HCT116 (cell line): ENCODE results near the gene FGFR1OP2. TPM values are rescaled to one million over a fixed set of nuclear protein-coding genes. Genes with fewer than 3 reads are reported as not detected.

Experiments
- ATAC-seq: fragments of 200-7000 bp; cut with Tn5 transposase; 2 replicates; pipeline ENCODE4 v1.9.1; 2020; ENCODE audit warnings: mild to moderate bottlenecking, moderate library complexity
- BruUV-seq: library from RNA; stranded (reverse); fragments of 400-500 nt; replicated peaks from 2 replicates; lab custom pipeline; 2021; lab: Mats Ljungman, UMichigan
- CTCF ChIA-PET: fragments of 300-600 bp; sonication (Branson Sonifier 250); formaldehyde crosslinking; loops from one replicate; lab custom pipeline; 2021; ENCODE audit warnings: antibody characterized with exemption; lab: Charles Lee
- POLR2A ChIA-PET: fragments of 300-600, 350-600 bp; sonication (Branson Sonifier 250); formaldehyde crosslinking; loops from one replicate; lab custom pipeline; 2021; ENCODE audit warnings: antibody characterized with exemption; lab: Charles Lee
- RAD21 ChIA-PET, 2 experiments: fragments of 300-600 bp; sonication (Branson Sonifier 250); formaldehyde crosslinking; loops; one replicate each; lab custom pipeline; 2023; ENCODE audit warnings: low total read pairs in 2 of 2; ENCODE audit not compliant: uncharacterized antibody in 2 of 2, unreplicated experiment in 2 of 2, low non-redundant PET in 1 of 2; lab: Charles Lee
- DNase-seq: peaks from one replicate; pipeline ENCODE4 v3.0.0-alpha.2; 2010; ENCODE audit warnings: low read depth, low spot score
- H2AFZ ChIP-seq: fragments of 200-600 bp; shearing (Covaris generic), sonication (generic); 2 replicates; pipeline ENCODE4 v1.6.1; 2017; ENCODE audit warnings: low read depth, mixed run types, mixed read lengths, antibody characterized with exemption, low read length; ENCODE audit not compliant: poor library complexity, severe bottlenecking
- H3K27ac ChIP-seq: 2 replicates; pipeline ENCODE4 v1.5.1; 2012; ENCODE audit warnings: low read depth, low read length
- H3K27me3 ChIP-seq: fragments of 200-600 bp; sonication (generic); 2 replicates; pipeline ENCODE4 v1.6.1; 2016; ENCODE audit warnings: mixed run types, low read length, mixed read lengths; ENCODE audit not compliant: insufficient read depth
- H3K36me3 ChIP-seq, 2 experiments: fragments of 200-500 bp in 1 of 2; fragments of 200-600 bp in 1 of 2; sonication (Bioruptor generic) in 1 of 2; sonication (generic) in 1 of 2; 2 replicates each; pipeline versions ENCODE4 v1.5.1 to v1.6.1; 2014 to 2016; ENCODE audit warnings: low read length in 2 of 2, inconsistent platforms in 1 of 2, mixed read lengths in 1 of 2, mixed run types in 1 of 2; ENCODE audit not compliant: insufficient read depth in 2 of 2, control insufficient read depth in 1 of 2
- H3K4me1 ChIP-seq, 2 experiments: fragments of 200-600 bp in 1 of 2; sonication (generic) in 1 of 2; 2 replicates each; pipeline versions ENCODE4 v1.5.1 to v1.6.1; 2012 to 2017; ENCODE audit warnings: low read length in 2 of 2, inconsistent platforms in 1 of 2, mild to moderate bottlenecking in 1 of 2, mixed read lengths in 1 of 2, mixed run types in 1 of 2, moderate library complexity in 1 of 2; ENCODE audit not compliant: insufficient read depth in 2 of 2, control insufficient read depth in 1 of 2
- H3K4me2 ChIP-seq: fragments of 200-600 bp; sonication (generic); 2 replicates; pipeline ENCODE4 v1.6.1; 2017; ENCODE audit warnings: mixed run types, low read length, mixed read lengths
- H3K4me3 ChIP-seq, 2 experiments: fragments of 200-600 bp in 1 of 2; sonication (generic) in 1 of 2; replicated peaks in 1 of 2; 2 replicates each; pipeline ENCODE4 v1.5.1; 2011 to 2016; ENCODE audit warnings: low read length in 2 of 2, control low read depth in 1 of 2, low read depth in 1 of 2, mild to moderate bottlenecking in 1 of 2, mixed read lengths in 1 of 2, mixed run types in 1 of 2
- H3K79me2 ChIP-seq: fragments of 200-600 bp; sonication (generic); 2 replicates; pipeline ENCODE4 v1.6.1; 2017; ENCODE audit warnings: mild to moderate bottlenecking, mixed run types, low read length, moderate library complexity, mixed read lengths; ENCODE audit not compliant: insufficient read depth
- H3K9ac ChIP-seq: fragments of 200-600 bp; sonication (generic); 2 replicates; pipeline ENCODE4 v1.6.1; 2016; ENCODE audit warnings: low read length, mixed read lengths
- H3K9me2 ChIP-seq: fragments of 200-600 bp; sonication (generic), shearing (Covaris generic); 2 replicates; pipeline ENCODE4 v1.6.1; 2017; ENCODE audit warnings: mixed run types, mild to moderate bottlenecking, moderate library complexity; ENCODE audit not compliant: insufficient read depth
- H3K9me3 ChIP-seq, 2 experiments: fragments of 200-500 bp in 1 of 2; fragments of 200-600 bp in 1 of 2; sonication (Bioruptor generic) in 1 of 2; sonication (generic) in 1 of 2; 2 replicates each; pipeline ENCODE4 v1.6.1; 2014 to 2017; ENCODE audit warnings: low read length in 2 of 2, mixed read lengths in 2 of 2, inconsistent platforms in 1 of 2, low read depth in 1 of 2, mild to moderate bottlenecking in 1 of 2, mixed run types in 1 of 2, moderate library complexity in 1 of 2; ENCODE audit not compliant: control insufficient read depth in 1 of 2, insufficient read depth in 1 of 2
- H4K20me1 ChIP-seq: fragments of 200-600 bp; sonication (generic), shearing (Covaris generic); 2 replicates; pipeline ENCODE4 v1.6.1; 2017; ENCODE audit warnings: mixed run types, mild to moderate bottlenecking, moderate library complexity; ENCODE audit not compliant: insufficient read depth
- CBX3 ChIP-seq: IDR thresholded peaks from 2 replicates; pipeline ENCODE4 v1.6.1; 2012; ENCODE audit warnings: low read depth
- ELF1 ChIP-seq: IDR thresholded peaks from 2 replicates; pipeline ENCODE4 v1.6.1; 2012; ENCODE audit warnings: low read depth, borderline replicate concordance
- EZH2phosphoT487 ChIP-seq: fragments of 200-600 bp; IDR thresholded peaks from 2 replicates; pipeline ENCODE4 v1.6.1; 2018; ENCODE audit warnings: antibody characterized with exemption, borderline replicate concordance
- FOSL1 ChIP-seq: IDR thresholded peaks from 2 replicates; pipeline ENCODE4 v1.6.1; 2012; ENCODE audit warnings: low read depth
- MAX ChIP-seq: IDR thresholded peaks from 2 replicates; pipeline ENCODE4 v1.6.1; 2012
- POLR2A ChIP-seq: IDR thresholded peaks from 2 replicates; pipeline ENCODE4 v1.7.0; 2011; ENCODE audit warnings: borderline replicate concordance; ENCODE audit not compliant: insufficient read depth, insufficient read length; ENCODE audit errors: extremely low read depth
- POLR2AphosphoS5 ChIP-seq: IDR thresholded peaks from 2 replicates; pipeline ENCODE4 v1.6.1; 2011; ENCODE audit warnings: mild to moderate bottlenecking, low read depth, low read length, moderate library complexity
- RAD21 ChIP-seq: IDR thresholded peaks from 2 replicates; pipeline ENCODE4 v1.6.1; 2012; ENCODE audit warnings: low read depth, mild to moderate bottlenecking
- SIN3A ChIP-seq: IDR thresholded peaks from 2 replicates; pipeline ENCODE4 v1.6.1; 2012; ENCODE audit warnings: low read depth
- SP1 ChIP-seq: IDR thresholded peaks from 2 replicates; pipeline ENCODE4 v1.6.1; 2012; ENCODE audit warnings: low read depth
- YY1 ChIP-seq: IDR thresholded peaks from 2 replicates; pipeline ENCODE4 v1.6.1; 2011; ENCODE audit warnings: low read length, low read depth, moderate library complexity, mild to moderate bottlenecking; ENCODE audit not compliant: insufficient replicate concordance; ENCODE audit errors: extremely low read depth
- ZBTB33 ChIP-seq: IDR thresholded peaks from 2 replicates; pipeline ENCODE4 v1.6.1; 2011; ENCODE audit warnings: mild to moderate bottlenecking, low read length, moderate library complexity; ENCODE audit not compliant: insufficient replicate concordance; ENCODE audit errors: extremely low read depth
- ZNF274 ChIP-seq: fragments of 200-500 bp; sonication (Bioruptor generic); IDR thresholded peaks from 2 replicates; pipeline ENCODE4 v1.6.1; 2014; ENCODE audit warnings: mild to moderate bottlenecking, low read depth, low read length, inconsistent platforms
- intact Hi-C: fragments of 100-400 bp; cut with micrococcal nuclease; formaldehyde crosslinking; loops from 2 replicates; pipeline ENCODE4 v1.10.0; 2022
- total RNA-seq: library from RNA; stranded (reverse); gene quantifications from one replicate; pipeline ENCODE4 v1.2.1, GENCODE V29; 2021; ENCODE audit not compliant: unreplicated experiment

The FGFR1OP2 gene
- total RNA-seq, 1 experiment from 2014 or later = 29.6 TPM

GRCh38 chr12:26939192-26939832 lies 1.0 kb downstream of the FGFR1OP2 start:
- peaks cover 3 to 26% of the 10 kb centered on the region in 2 experiments for H3K4me1 ChIP-seq
- H4K20me1 ChIP-seq = peaks cover 11% of the 10 kb centered on the region; the same call in 1 of the 2 replicates
- ATAC-seq (no peak), DNase-seq (no peak)
- H3K27me3 ChIP-seq = no peaks in the 10 kb centered on the region
- H3K9ac ChIP-seq = peak overlapping the region; percentile 98
- TSS peak; percentile 46 for BruUV-seq
- H3K36me3 ChIP-seq = peaks cover 0 to 9% of the 10 kb centered on the region in 2 experiments; a peak in 2 of 4 replicates
- peak overlapping the region; percentile 71 to 98 for H3K4me3 ChIP-seq
- H2AFZ ChIP-seq = no peak overlapping the region
- H3K9me3 ChIP-seq = no peaks in the 10 kb centered on the region
- ChIA-PET POLR2A (no interaction called here), CTCF (no interaction called here), RAD21 (no interaction called here)
- H3K27ac ChIP-seq = peak overlapping the region; percentile 77
- peaks cover 94% of the 10 kb centered on the region for H3K79me2 ChIP-seq
- H3K9me2 ChIP-seq = no peaks in the 10 kb centered on the region
- peak overlapping the region; percentile 85 for H3K4me2 ChIP-seq
- no peak for TF ChIP-seq CBX3
- TF ChIP-seq ZNF274 = no peak
- no peak for TF ChIP-seq RAD21
- no peak for TF ChIP-seq SIN3A
- TF ChIP-seq POLR2AphosphoS5 = no peak
- no peak for TF ChIP-seq EZH2phosphoT487
- no peak for TF ChIP-seq ZBTB33
- TF ChIP-seq ELF1 = no peak
- TF ChIP-seq YY1 = no peak
- TF ChIP-seq MAX = no peak
- no peak for TF ChIP-seq FOSL1
- no peak for TF ChIP-seq SP1
- TF ChIP-seq POLR2A = no peak
- intact Hi-C loops = loop anchor here (5.0 kb wide), 1 partner anchor 73 kb away; the partner anchor contains the start of gene TM7SF3
